Kidney glomerular epithelial cell (primary cell): ENCODE measurements around the gene RAB36.
"Not testable (repeated sequence)": the region's sequence is repeated elsewhere in the genome, so short reads cannot be mapped to it uniquely, and the experiment has no call there.

Source experiments
- DNase-seq: peaks from one replicate; lab custom pipeline; 2025; lab: John Stamatoyannopoulos, UW

Gene RAB36

GRCh38 chr22:23121000-23121421, 24.3 kb upstream of the RAB36 start:
- DNase-seq: no peak

- no peak for DNase-seq
Observed at GRCh38 chr22:23121424-23121823, 23.9 kb upstream of the RAB36 start.

DNA sequence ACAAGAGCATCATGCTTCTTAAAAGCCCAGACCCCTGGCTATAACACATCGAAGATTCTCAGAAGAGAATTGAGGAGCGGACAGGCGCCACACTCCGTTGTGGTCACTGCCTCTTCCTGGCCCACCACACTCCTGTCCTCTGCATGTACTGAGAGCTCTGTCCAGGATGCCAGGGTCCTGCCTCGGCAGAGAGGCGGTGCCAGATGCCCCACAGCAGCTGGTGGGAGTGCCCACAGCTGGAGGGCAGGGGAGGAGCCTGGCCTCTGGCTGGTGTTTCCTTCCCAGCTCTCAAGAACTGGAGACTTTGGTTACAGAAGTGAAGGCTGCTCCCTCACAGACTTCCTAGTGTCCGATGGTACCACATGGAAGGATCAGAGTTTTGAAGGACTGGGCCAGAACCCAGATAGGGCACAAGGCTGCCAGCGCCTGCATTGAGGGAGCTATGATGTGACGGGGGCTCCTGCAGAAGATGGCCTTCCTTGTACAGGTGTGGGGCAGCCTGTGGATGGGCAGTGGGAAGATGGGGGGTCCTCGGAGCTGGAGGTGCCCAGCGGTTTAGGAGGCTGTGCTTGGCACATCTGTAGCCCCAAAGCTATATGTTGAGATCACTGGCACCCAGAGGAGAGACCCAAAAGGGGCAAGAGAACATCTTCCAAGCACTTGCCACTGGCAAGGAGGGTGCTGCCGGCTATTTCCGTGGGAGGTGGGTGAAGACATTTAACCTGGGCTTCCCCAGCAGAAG, 22.9 kb upstream of the RAB36 start:
- DNase-seq: no peak

- DNase-seq: no peak
Observed at GRCh38 chr22:23122992-23123803, 22.1 kb upstream of the RAB36 start.

DNA sequence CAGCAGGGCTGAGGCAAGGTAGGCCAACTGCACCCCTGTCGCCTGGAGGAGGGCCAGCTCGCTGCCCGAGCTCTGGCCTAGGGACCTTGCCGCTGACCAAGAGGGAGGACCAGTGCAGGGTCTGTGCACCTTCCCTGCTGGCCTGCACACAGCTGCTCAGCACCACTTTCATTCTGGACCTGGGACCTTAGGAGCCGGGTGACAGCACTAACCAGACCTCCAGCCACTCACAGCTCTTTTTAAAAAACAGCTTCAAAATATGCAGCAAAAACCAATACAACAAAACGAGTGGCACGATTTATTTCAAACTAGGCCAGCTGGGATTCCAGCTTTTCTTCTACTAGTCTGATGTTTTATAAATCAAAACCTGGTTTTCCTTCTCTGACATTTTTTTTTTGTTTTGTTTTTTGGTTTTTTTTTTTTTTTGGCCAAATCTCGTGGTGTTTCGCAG, 21.4 kb upstream of the RAB36 start:
- no peak for DNase-seq

DNA sequence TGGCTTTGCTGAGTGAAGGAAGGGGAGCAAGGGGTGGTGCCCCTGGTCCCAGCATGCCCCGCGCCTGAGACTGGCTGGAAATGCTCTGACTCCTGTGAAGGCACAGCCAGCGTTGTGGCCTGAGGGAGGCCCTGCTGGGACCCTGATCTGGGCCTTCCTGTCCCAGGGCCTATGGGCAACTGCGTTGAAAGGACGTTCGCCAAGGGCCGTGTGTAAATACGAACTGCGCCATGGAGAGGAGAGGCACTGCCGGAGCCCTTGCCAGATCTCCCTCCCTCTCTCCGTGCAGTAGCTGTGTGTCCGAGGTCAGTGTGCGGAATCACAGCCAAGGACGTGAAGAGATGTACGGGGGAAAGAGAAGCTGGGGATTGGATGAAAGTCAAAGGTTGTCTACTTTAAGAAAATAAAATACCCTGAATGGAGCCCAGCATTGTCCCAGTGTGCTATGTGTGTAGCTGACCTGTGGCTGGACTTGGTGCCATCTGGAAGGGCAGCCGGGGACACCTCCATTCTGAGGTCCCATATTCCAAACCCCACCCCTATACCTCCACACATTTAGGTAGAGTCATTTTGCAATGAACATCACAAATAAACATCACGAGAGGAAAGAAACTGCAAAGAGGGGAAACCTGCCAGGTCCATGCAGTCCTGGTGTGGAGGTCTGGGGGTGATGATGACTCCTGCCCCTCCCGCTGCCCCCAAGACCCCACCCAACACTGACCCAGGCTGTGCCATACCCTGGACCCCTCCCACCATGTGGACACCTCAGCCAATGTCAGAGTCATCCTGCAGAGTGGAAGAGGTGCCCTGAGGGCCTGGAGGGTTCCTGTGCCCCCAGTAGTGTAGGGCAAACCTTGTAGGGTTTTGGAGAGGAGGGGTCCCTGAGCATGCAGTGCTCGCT, 20.4 kb upstream of the RAB36 start:
- no peak for DNase-seq

DNA sequence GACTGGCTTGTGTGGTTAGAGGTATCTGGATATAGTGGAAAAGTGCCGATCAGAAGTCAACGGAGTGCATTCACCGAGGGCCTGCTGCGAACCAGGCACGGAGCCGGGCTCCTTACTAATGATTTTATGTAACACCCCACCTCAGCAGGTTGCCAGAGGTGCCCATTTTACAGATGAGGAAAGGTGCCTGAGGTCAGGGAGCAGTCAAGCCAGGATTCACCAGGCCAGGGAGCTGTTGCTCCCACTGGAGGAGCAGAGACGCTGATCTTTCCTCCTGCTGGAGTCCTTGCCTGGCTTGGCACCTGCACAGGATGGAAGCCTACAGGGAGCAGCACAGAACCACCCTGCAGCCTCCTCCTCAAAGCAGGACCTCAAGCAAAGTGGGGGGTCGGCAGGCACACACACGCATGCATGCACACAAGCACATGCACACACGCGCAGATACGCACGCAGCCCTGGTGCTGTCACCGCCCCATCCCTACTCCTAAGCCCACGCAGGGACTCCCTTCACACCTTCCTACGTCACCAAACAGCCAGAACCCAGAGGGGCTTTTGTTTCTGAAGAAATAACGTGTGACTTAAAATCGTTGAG, 19.7 kb upstream of the RAB36 start:
- no peak for DNase-seq

- no peak for DNase-seq
Observed at GRCh38 chr22:23126165-23127054, 18.9 kb upstream of the RAB36 start.

DNA sequence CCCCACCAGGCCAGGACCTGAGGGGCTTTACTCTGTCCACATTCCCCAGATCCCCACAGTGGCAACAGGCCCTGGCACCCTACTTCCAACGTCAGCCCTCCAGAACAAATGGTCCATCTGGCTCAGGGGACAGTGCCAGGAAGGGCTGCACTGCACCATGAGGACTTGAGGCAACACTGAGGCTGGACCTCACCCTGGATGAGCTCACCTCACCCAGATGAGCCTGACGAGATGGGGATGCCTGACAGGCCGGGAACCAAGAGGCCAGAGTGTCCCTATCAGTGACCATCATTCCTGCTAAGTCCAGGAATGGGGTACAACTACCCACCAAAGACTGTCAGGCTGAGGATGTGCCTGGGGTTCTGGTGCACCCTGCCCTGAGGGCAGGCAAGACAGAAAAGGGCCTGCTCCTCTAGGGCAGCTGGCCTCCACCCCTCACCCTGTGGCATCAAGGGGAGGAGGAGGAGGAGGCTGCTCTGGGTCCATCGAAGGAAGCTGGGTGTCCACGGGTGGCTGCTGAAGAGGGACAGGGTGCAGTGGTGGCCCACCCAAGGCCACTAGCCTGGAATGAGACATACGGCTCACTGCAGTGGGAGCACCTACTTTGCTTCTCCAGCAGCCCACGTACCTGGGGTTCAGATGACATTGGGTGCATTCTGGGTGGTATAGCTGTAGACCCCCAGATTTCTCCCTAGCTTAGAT, 18.1 kb upstream of the RAB36 start:
- no peak for DNase-seq

GRCh38 chr22:23127788-23128187, 17.5 kb upstream of the RAB36 start:
- no peak for DNase-seq

DNA sequence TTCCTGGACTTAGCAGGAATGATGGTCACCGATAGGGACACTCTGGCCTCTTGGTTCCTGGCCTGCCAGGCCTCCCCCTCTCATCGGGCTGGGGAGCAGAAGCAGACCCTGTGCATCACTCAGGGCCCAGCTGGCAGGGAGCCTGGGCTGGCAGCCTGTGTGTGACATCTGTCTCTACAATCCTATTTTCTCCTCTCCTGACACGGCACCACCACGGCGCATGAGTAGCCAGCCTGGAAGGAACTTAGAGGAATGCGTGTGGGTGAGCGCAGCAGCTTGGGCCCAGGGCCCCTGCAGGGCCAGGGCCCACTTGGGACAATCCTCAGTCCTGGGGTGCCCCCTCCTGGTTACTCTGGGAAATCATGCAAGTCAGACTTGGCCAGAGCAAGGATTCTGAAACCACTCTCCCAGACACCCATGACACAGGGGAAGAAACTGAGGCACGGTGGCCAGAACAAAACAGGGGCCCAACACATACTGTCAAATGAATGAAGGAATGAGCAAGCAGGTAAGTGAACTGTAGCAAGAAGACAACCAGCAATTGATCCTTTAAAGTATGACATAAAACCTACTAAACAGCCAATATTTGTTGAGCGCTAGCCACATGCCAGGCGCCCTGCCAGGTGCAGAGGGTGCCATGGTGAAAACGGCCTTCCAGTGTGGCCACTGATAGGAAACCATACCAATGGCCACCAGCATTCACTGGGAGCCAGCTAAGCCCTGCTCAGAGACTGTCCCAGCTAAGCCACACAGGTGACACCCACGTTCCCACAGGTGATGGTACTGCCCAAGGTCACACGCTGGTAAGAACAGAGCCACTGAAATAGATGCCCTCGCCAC, 16.8 kb upstream of the RAB36 start:
- DNase-seq: peak; percentile 31

DNA sequence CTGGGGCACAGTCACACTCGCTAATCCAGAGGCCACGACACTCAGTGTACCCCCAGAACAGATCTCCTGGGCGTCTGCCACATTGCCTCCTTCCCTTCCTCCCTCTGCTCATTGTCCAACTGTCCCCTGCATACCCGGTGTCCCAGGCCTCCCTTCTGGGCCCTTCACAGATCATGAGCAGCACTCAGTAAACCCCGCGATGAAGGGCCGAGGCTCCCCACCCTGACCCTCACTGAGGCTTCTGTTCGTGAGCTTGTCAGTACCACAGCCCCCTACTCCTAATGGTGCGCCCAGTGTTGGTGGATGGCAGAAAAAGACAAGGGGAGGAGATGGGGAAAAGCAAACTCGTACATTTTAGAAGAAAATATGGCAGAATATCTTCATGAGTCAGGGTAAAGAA, 16.1 kb upstream of the RAB36 start:
- DNase-seq: no peak

GRCh38 chr22:23130697-23131096, 14.6 kb upstream of the RAB36 start:
- DNase-seq: no peak

GRCh38 chr22:23131931-23132330, 13.3 kb upstream of the RAB36 start:
- no peak for DNase-seq

DNA sequence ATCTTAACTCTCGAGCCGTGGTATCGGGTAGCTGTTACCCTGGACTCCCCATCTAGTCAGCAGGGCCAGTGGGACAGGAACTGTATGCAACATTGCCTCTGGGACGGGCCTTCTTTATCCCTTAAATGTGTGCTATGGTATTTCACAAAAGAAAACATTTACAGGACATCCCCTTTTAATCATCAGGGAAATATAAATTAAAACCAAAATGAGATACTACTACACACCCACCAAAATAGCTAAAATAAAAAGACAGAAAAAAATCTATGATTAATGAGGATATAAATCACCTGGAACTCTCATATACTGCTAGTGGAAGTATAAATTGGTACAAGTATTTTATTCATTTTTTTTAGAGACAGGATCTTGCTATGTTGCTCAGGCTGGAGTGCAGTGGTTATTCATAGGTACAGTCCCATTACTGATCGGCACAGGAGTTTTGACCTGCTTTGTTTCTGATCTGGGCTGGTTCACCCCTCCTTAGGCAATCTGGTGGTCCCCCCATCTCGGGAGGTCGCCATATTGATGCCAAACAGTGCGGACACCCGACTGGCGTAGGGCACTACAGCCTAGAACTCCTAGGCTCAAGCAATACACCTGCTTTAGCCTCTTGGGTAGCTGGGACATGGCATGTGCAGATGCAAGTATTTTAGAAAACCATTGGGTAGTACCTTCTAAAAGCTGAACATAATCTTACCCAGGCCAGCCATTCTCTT, 12.7 kb upstream of the RAB36 start:
- no peak for DNase-seq

DNA sequence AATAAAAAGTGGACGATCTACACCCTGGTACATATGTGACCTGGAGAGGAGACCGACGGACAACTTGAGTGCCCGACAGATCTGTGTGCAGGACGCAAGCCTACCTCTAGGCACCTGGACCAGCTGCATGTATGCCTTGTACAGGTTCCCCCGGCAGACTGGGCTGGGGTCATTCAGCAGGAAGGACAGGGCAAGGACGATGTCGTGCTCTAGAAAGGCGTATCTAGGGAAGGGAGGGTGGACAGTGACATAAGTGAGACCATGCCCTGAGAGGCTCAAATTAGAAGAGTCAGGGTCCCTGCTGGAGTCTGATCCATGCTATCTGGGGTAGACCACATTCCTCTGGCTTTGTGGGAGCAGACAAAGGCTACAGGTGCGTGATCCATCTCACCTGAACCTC, 11.4 kb upstream of the RAB36 start:
- DNase-seq: no peak

- not testable (repeated sequence) for DNase-seq
Observed at GRCh38 chr22:23136991-23137390, 8.3 kb upstream of the RAB36 start.

- DNase-seq: no peak
Observed at GRCh38 chr22:23137468-23137867, 7.8 kb upstream of the RAB36 start.
